Measurements from ENCODE around the gene MDK. TPM values are rescaled to one million over a fixed set of nuclear protein-coding genes. Genes with fewer than 3 reads are reported as not detected.

MDK gene
- total RNA-seq, 1 donor from 2014 or later, result 604 TPM

DNA sequence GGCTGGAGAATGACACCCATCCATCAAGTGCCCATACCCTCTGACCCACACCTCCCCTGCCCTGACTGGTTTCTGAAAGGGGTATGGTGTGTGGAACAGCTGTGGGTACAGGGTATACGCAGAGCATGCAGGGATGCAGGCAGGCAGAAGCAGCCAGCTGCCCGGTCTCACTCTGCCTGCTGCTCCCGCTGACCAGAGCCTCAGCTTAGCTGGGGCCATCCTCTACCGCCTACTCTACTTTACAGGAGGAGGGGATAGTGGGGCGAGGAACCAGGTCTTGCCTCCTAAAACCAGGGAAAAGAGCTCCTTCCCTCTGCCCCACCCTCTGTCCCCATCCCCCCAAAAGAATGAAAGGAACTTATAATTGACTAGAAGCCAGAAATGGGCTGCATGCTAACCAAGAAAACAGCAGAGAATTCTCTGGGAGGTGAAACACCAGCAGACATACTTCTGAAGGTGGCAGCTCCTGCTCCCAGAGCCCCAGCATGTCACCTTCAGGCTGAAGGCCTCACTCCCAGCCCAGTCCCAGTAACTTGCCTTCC is 23.1 kb downstream of the MDK start:
- no peak for DNase-seq (ENCODE audit: low read depth)
- H3K4me3 ChIP-seq (ENCODE audit: low read depth, low read length), result no peak overlapping the region
- TF ChIP-seq CTCF (conservative IDR thresholded peaks at IDR 0.05; ENCODE audit: low read depth, low read length), result no peak

DNA sequence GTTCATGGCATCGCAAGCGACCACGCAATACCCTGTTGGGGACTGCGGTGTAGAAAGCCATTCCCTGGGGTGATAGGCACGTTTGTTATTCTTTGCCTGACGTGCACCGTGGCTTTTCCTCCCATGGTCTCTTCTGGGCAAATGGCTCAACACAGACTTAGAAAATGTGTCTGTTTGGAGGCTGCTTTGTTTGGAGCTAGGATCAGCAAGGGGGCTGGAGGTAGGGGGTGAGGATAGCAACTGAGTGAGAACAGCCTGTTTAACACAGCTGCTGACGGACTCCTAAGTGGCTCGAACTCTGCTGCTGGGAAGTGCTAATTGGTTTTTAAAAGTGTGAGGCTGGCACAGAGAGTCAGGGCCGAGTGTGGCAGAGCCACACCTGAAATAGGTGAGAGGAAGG is 26.2 kb downstream of the MDK start:
- DNase-seq (ENCODE audit: low read depth), result no peak
- no peak overlapping the region for H3K4me3 ChIP-seq (ENCODE audit: low read depth, low read length)
- no peak for TF ChIP-seq CTCF (conservative IDR thresholded peaks at IDR 0.05; ENCODE audit: low read depth, low read length)

DNA sequence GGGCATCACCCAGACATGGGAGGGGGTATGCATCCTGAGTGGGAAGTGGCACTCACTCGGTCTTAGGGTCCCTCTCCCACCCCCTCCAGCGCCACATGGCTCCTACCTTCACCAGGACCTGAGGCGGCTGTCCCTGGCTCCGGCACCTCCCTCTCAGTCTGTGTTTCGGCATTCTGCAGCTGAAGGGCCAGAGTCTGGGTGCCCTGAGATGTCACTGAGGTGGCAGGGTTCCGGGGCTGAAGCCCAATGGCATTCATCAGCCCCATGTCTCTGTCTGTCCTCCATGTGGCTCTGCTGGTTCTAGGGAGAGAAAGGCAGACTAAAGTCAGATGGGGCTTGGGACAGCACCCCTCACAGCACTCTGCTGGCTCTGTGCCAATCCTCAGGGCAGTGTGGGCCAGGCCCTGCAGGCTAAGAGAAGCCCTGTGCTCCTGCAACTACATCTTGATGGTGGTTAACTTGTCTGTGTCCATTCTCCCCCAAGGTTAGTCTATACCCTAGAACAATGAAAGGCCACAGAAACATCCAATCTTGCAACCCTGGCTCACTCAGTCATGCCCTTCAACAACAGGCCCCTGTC is 27.0 kb downstream of the MDK start:
- no peak for TF ChIP-seq CTCF (conservative IDR thresholded peaks at IDR 0.05; ENCODE audit: low read depth, low read length)
- no peak for DNase-seq (ENCODE audit: low read depth)
- H3K4me3 ChIP-seq (ENCODE audit: low read depth, low read length), result no peak overlapping the region

DNA sequence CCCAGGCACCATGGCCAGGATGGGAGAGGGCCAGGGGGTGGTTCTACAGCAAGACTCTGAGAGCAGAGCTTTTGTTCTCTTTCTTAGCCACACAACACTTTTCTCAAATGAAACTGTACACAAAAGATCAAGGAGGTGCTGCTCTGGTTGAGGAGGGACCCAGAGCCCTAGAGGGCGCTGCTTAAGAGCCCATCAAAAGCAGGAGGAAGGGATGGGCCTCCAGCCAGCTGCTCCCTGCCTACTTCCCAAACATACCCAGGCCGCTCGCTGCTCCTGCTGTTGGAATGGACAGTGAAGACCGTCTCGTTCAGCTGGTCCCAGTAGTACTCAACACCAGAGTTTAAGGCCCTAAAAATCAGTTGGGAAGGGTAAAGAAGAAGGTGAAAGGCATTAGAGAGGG is 28.6 kb downstream of the MDK start:
- peak; percentile 22 for TF ChIP-seq CTCF (conservative IDR thresholded peaks at IDR 0.05; ENCODE audit: low read depth, low read length)
- no peak for DNase-seq (ENCODE audit: low read depth)
- H3K4me3 ChIP-seq (ENCODE audit: low read depth, low read length), result no peak overlapping the region

DNA sequence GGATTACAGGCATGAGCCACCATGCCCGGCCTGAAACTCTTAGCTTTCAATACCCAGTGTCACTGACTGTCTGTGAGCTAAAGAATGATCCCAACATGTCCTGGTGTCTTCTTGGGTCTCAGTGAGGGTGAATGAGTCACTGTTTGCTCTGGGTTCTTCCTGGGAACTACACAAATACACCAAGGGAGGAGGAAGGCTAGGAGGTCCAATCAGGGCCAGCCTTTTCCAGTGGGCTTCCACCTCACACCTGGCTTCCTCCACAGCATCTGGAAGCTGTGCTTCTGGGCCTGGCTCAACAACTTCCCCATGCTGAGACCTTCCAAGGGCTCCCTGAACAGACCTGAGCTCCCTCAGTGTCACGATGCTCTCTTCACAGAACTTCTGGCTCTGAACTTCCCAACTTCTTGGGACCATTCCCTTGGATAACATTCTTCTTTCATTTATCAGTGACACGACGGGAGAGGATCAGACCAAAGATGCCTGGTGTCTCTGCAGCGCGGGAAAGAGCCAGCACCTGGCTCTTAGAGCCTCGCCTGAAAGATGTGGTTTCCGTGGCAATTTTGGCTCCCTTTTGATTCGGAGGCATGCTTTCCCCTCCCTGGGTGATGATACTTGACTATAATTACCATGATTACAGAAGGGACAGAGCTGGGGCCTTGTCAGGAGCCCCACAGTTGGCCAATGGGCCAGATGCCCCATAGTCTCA is 32.4 kb downstream of the MDK start:
- TF ChIP-seq CTCF (conservative IDR thresholded peaks at IDR 0.05; ENCODE audit: low read depth, low read length), result no peak
- H3K4me3 ChIP-seq (ENCODE audit: low read depth, low read length), result no peak overlapping the region
- DNase-seq (ENCODE audit: low read depth), result no peak

DNA sequence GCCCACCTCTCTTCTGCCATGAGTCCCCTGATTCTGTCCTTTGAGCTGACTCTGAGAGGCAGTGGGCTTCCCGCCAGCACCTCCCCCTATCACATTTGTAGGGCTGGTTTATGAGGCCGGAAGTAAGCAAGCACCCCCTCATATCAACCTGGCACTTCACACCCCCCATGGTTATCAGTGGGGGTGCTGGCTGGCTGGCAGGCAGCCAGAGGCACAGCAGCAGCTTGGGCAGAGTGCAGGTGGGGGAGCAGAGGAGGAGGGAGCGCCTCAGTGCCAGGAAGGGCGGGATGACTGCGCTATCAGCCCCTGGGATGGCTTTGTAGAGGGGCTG is 33.0 kb downstream of the MDK start:
- TF ChIP-seq CTCF (conservative IDR thresholded peaks at IDR 0.05; ENCODE audit: low read depth, low read length), result no peak
- no peak for DNase-seq (ENCODE audit: low read depth)
- H3K4me3 ChIP-seq (ENCODE audit: low read depth, low read length), result no peak overlapping the region

- H3K4me3 ChIP-seq (ENCODE audit: low read depth, low read length), result no peak overlapping the region
- no peak for TF ChIP-seq CTCF (conservative IDR thresholded peaks at IDR 0.05; ENCODE audit: low read depth, low read length)
- DNase-seq (ENCODE audit: low read depth), result no peak
Observed at GRCh38 chr11:46414879-46415278, 33.4 kb downstream of the MDK start.

Data from epithelial cell of proximal tubule (primary cell).